Measurements from ENCODE around the gene MCRIP2. TPM values are rescaled to one million over a fixed set of nuclear protein-coding genes. Genes with fewer than 3 reads are reported as not detected.

MCRIP2 gene
- total and polyA plus RNA-seq, 7 donors = 52.1 to 132 (median 63.4) TPM

- no peak overlapping the region for H3K4me3 ChIP-seq
- DNase-seq = no peak
- no peak for TF ChIP-seq EP300 (IDR thresholded peaks at IDR 0.05)
- no peak for TF ChIP-seq POLR2AphosphoS5 (IDR thresholded peaks at IDR 0.05)
- TF ChIP-seq POLR2A (IDR thresholded peaks at IDR 0.05) = no peak
- TF ChIP-seq CTCF (IDR thresholded peaks at IDR 0.05) = no peak
- peaks cover 0 to 13% (median 0%) of the 10 kb centered on the region in 3 donors for H3K27me3 ChIP-seq
- H3K9me3 ChIP-seq = no peaks in the 10 kb centered on the region
- peaks cover 0 to 49% (median 40%) of the 10 kb centered on the region in 4 donors for H3K4me1 ChIP-seq
- no peak overlapping the region for H3K27ac ChIP-seq
- WGBS, 2 donors = 50 to 67% methylated on average over 9 of the region's 9 CpGs
- intact Hi-C loops (cut with DNase I) = no loop called here
- peaks cover 0 to 35% (median 16%) of the 10 kb centered on the region in 4 donors for H3K36me3 ChIP-seq
These were observed 9.7 kb upstream of the MCRIP2 start for GRCh38 chr16:631808-632358.

- TF ChIP-seq EP300 (IDR thresholded peaks at IDR 0.05) (no peak), CTCF (IDR thresholded peaks at IDR 0.05) (no peak), POLR2AphosphoS5 (IDR thresholded peaks at IDR 0.05) (no peak), POLR2A (IDR thresholded peaks at IDR 0.05) (no peak)
- DNase-seq = no peak
- Histone ChIP-seq H3K4me3 (no peak overlapping the region), H3K27ac (no peak overlapping the region), H3K27me3 (peaks cover 0 to 13% (median 0%) of the 10 kb centered on the region in 3 donors), H3K4me1 (peaks cover 0 to 48% (median 40%) of the 10 kb centered on the region in 4 donors), H3K9me3 (no peaks in the 10 kb centered on the region), H3K36me3 (peaks cover 0 to 27% (median 14%) of the 10 kb centered on the region in 4 donors)
- intact Hi-C loops (cut with DNase I) = no loop called here
- WGBS, 2 donors = 94 to 96% methylated on average over 67 of the region's 67 CpGs
These were observed 8.9 kb upstream of the MCRIP2 start for GRCh38 chr16:632486-633335.

GRCh38 chr16:633336-634050, 8.1 kb upstream of the MCRIP2 start:
- peaks cover 0 to 53% (median 46%) of the 10 kb centered on the region in 4 donors for H3K4me1 ChIP-seq

More at GRCh38 chr16:633336-634050, 8.1 kb upstream of the MCRIP2 start:
- Histone ChIP-seq H3K4me3 (no peak overlapping the region), H3K27me3 (peaks cover 0 to 13% (median 0%) of the 10 kb centered on the region in 3 donors), H3K36me3 (peaks cover 0 to 22% (median 13%) of the 10 kb centered on the region in 4 donors), H3K9me3 (no peaks in the 10 kb centered on the region), H3K27ac (no peak overlapping the region)
- no peak for DNase-seq
- intact Hi-C loops (cut with DNase I) = no loop called here
- 97% methylated on average over 74 of the region's 74 CpGs for WGBS, 2 donors
- TF ChIP-seq POLR2A (IDR thresholded peaks at IDR 0.05) = no peak
- TF ChIP-seq CTCF (IDR thresholded peaks at IDR 0.05) = no peak
- TF ChIP-seq POLR2AphosphoS5 (IDR thresholded peaks at IDR 0.05) = no peak
- TF ChIP-seq EP300 (IDR thresholded peaks at IDR 0.05) = no peak

Measured in sigmoid colon (tissue), 7 donors.